Measurements from ENCODE around the gene MORN1.
A peak's percentile ranks its signal among the peaks of the same experiment; 100 is the strongest.

The MORN1 gene

DNA sequence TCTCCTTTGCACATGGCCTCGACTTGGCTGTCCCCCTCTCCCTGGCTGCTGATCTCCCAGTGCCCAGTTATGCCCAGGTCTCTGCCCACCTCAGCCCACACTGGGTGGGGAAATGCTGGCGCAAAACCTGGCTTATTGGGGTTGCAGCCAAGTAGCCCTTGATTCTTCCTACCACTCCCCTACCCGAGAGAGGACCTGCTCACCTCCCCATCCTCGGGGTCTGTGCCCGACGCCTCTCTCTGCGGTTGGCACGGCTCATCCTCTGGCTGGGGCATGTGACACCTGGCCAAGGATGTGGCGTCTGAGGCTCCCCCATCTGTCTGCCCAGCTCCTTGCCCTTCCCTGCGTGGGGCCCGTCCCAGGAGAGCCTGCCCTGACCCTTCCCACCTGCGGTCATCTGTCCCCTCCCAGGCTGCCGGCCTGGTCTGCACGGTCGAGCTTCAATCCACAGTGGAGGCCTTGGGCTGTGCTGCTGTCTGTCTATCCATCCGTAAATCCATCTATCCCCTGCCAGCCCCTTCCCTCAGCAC lies 27.5 kb upstream of the MORN1 start:
- no peak for DNase-seq

- no peak for DNase-seq
These were observed 26.5 kb upstream of the MORN1 start for GRCh38 chr1:2417833-2418225.

GRCh38 chr1:2417083-2417832 lies 25.9 kb upstream of the MORN1 start:
- no peak for DNase-seq

GRCh38 chr1:2416403-2416802 lies 25.0 kb upstream of the MORN1 start:
- no peak for DNase-seq

- DNase-seq, result no peak
These were observed 24.5 kb upstream of the MORN1 start for GRCh38 chr1:2415801-2416208.

DNA sequence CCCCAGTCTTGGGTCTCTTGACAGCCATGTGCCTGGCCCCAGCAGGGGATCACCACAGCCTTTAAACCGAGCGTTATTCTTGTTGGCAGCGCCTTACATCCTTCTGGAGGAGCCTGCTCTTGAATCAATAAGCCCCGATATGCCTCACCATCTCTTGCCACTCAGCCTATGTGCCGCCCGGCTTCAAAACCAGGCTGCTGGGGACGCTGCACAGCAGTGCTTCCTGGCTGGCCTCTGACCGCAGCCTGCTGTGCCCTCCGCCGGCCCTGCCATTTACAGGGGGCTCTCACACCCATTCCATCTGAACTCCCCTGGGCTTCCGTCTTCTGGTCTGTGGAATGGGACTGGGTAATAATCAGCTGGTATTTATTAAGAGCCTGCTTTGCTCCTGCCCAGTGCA lies 24.0 kb upstream of the MORN1 start:
- DNase-seq, result no peak

GRCh38 chr1:2414297-2414958 lies 23.1 kb upstream of the MORN1 start:
- DNase-seq, result no peak

DNA sequence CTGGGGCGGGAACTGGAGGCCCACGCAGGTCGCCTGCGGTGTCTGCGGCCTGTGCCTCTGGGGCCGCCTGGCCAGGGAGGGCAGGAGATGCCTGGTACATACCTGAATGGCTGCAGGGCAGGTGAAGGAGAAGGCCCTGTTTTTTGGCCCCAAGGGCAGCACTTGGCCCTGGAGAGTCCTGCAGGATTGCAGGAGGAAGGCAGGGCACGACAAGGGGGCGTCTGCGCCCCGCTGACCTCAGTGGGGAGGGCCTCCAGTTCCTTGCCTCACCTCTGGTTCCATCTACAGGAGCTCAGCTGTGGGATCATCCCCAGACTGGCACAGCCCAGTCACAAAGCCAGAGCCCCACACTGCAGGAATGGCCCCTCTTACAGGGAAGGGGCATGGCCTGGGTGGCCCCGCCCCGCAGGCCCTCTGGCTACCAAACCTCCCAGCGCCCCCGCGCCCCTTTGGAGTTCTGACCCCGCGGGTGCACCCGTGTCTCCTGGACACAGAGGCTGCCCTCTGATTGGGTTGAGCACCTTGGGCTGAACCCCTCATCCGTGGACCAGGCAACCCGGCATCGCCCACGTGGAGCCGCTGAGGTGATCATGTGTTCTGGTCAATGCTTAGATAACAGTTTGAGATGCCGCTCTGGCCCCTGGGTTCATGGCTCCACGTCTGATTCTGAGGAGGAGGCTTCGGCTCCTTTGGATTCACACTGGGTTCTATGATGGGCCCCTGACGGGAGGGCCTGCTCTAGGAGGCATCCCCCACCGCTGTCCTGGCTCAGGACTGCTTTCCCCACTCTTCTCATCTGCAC lies 22.3 kb upstream of the MORN1 start:
- DNase-seq, result no peak

- no peak for DNase-seq
These were observed 21.6 kb upstream of the MORN1 start for GRCh38 chr1:2412773-2413494.

GRCh38 chr1:2412395-2412772 lies 21.0 kb upstream of the MORN1 start, which contains the start of gene PEX10:
Gene PEX10 (minus strand): TSS chr1:2412564. CDS start chr1:2412502, 62 bp downstream.
- peak; percentile 49 for DNase-seq

DNA sequence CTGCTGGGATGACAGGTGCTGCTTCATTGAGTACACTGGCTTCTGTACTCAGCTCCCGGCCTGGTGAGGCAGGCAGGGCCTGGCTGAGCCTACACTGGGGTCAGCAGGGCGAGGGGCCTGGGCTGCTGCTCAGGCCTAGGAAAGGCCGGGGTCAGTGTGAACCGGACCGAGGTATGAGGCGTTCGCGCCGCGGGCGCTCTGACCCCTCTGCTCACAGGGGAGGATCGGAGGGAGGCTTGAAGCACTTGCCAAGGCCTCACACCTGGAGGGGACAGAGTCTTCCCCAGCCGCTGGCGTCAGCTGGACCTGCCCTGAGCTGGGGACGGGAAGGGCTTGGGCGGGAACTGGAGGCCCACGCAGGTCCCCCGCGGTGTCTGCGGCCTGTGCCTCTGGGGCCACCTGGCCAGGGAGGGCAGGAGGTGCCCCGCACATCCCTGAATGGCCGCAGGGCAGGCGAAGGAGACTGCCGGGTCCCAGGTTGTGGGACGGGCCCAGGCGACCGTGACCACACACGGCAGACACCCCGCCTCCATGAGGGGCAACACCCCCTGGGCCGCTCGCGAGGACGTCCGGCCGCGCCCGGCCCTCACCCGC lies 20.5 kb upstream of the MORN1 start:
- no peak for DNase-seq

DNA sequence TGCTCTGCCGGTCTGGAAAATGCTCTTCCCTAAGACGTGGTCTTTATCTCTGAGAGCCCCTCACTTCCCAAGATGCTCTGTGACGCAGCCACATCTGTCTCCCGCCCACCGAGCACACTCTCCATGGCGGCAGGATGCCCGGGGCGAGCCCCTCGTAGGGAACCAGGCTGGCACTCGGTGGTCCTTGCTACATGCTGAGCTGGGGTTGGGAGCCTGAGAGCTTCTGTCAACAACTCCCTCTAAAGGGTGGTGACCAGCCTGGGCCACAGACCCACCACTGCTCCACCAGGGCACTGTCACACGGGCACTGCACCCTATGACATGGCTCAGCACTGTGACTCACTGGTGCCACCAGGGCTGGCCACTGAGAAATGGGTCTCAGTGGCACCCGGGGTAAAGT lies 18.4 kb upstream of the MORN1 start:
- DNase-seq, result no peak

- DNase-seq, result no peak
These were observed 17.5 kb upstream of the MORN1 start for GRCh38 chr1:2408859-2409276.

- DNase-seq, result no peak
These were observed 17.1 kb upstream of the MORN1 start for GRCh38 chr1:2408456-2408855.

DNA sequence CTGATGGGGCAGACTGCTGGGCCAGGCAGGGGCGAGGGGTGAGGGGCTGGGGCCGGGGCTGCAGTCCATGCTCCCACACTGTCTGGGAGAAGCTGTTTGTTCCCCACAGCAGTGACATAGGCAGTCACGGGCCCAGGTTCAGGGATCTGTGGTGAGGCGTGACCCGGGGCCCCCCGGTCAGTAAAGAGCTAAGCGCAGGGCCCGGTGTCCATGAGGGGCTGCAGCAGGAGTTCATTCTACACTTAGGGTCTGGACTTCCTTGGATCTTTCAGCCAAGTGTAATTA lies 16.6 kb upstream of the MORN1 start:
- DNase-seq, result no peak

DNA sequence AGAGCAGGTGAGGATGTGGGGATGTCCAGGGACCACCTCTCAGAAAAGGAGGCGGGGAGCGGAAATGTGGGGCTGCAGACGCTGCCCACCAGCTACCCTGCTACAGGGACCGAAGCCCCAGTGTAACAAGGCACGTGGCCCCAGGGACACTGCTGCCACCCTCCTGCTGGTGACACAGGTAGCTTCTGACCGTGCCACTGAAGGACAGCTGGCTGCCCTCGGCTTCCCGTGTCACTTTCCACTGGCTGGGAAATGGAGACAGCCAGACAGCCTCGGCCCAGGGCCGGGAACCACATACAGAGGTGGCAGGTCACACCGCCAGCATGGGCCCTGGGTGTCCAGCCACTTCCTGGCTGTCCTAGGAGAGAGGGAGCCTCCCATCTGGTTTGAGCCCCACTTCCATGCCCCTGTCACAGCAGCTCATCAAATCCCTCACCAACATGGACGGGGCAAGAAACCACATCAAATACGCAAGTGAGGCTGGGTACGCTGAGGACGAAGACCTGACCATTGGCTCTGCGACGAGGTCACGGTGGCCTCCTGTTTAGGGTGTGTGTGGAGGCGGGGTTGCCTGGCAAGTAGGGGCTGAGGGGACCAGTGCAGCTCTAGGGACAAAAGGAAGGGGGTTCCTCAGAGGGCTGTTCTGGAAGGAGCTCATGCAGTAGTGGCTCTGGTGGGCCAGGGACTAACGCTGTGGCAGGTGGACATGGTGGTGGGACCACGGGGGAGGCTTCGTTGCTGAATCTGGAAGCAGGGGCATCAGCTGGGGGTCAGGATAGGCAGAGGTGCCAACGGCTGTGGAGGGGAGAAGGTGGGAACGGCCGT lies 16.0 kb upstream of the MORN1 start:
- DNase-seq, result no peak

DNA sequence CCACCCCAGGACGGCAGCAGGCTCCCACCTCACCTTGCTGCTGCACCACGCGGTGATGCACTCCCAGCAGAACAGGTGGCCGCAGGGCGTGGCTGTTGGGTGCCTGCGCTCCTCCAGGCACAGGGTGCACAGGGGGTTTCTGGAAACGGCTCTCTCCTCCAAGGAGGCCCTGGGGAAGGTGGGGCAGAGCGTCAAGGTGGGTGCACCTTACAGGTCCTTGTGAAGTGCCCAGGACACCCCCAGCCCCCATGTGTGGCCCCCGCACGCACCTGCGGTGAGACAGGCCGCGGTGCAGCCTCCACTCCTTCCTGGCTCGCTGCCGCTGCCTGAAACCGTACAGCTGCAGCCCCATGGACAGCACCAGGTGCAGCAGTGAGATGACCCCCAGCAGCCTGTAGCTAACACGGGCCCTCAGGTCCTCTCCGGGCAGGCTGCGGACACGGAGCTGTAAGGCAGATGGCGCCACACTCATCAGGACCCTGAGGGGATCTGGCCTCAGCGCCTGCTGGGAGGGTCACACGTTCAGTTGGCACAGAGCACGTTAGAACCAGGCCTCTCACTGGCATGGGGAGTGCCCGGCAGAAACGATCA lies 15.2 kb upstream of the MORN1 start:
- no peak for DNase-seq

- no peak for DNase-seq
These were observed 14.4 kb upstream of the MORN1 start for GRCh38 chr1:2405588-2406295.

GRCh38 chr1:2404890-2405511 lies 13.6 kb upstream of the MORN1 start:
- no peak for DNase-seq
